Karpas-422 (cell line): ENCODE measurements around the gene DSCAML1. TPM values are rescaled to one million over a fixed set of nuclear protein-coding genes. Genes with fewer than 3 reads are reported as not detected.

Source experiments
- DNase-seq: peaks from one replicate; pipeline ENCODE4 v3.0.0-alpha.2; 2015
- H2AFZ ChIP-seq: fragments of 200-600 bp; sonication (generic); 2 replicates; pipeline ENCODE4 v1.6.1; 2014; ENCODE audit warnings: antibody characterized with exemption, low read length, mixed read lengths
- H3K27ac ChIP-seq: fragments of 200-600 bp; sonication (generic); 2 replicates; pipeline ENCODE4 v1.5.1; 2014; ENCODE audit warnings: mild to moderate bottlenecking, low read length, moderate library complexity
- H3K27me3 ChIP-seq: fragments of 200-600 bp; sonication (generic); 2 replicates; pipeline ENCODE4 v1.6.1; 2014; ENCODE audit warnings: low read length, mixed read lengths
- H3K36me3 ChIP-seq: fragments of 200-600 bp; sonication (generic); 2 replicates; pipeline ENCODE4 v1.6.1; 2014; ENCODE audit warnings: low read length, mixed read lengths; ENCODE audit not compliant: insufficient read depth
- H3K4me1 ChIP-seq: fragments of 200-600 bp; sonication (generic); 2 replicates; pipeline ENCODE4 v1.6.1; 2014; ENCODE audit warnings: mild to moderate bottlenecking, low read length, mixed read lengths
- H3K4me2 ChIP-seq: fragments of 200-600 bp; sonication (generic); 2 replicates; pipeline ENCODE4 v1.6.1; 2014; ENCODE audit warnings: low read length, low read depth, mild to moderate bottlenecking; ENCODE audit not compliant: poor library complexity, severe bottlenecking
- H3K4me3 ChIP-seq: fragments of 200-600 bp; sonication (generic); 2 replicates; pipeline ENCODE4 v1.5.1; 2014; ENCODE audit warnings: mild to moderate bottlenecking, antibody characterized with exemption, low read length, mixed read lengths
- H3K79me2 ChIP-seq: fragments of 200-600 bp; sonication (generic); 2 replicates; pipeline ENCODE4 v1.6.1; 2014; ENCODE audit warnings: mild to moderate bottlenecking, low read length, mixed read lengths
- H3K9ac ChIP-seq: fragments of 200-600 bp; sonication (generic); 2 replicates; pipeline ENCODE4 v1.6.0; 2014; ENCODE audit warnings: low read length
- H3K9me2 ChIP-seq: fragments of 200-600 bp; sonication (generic), shearing (Covaris generic); replicated peaks from 2 replicates; pipeline ENCODE4 v1.6.0; 2014; ENCODE audit warnings: mild to moderate bottlenecking, low read length, moderate library complexity; ENCODE audit not compliant: insufficient read depth
- H3K9me3 ChIP-seq: fragments of 300-700, 200-600 bp; sonication (generic); 2 replicates; pipeline ENCODE4 v1.6.1; 2014; ENCODE audit warnings: low read length, mixed read lengths
- H4K20me1 ChIP-seq: fragments of 200-600 bp; sonication (generic); 2 replicates; pipeline ENCODE4 v1.6.1; 2014; ENCODE audit warnings: mild to moderate bottlenecking, antibody characterized with exemption, low read length, low read depth; ENCODE audit not compliant: insufficient read depth
- total RNA-seq: library from RNA; depleted of rRNA; stranded (reverse); fragments of >200 nt; shearing (Covaris generic); gene quantifications from 2 replicates; pipeline ENCODE4 v1.2.3, GENCODE V29; 2014; ENCODE audit warnings: low replicate concordance

DSCAML1 gene
- total RNA-seq, 1 experiment from 2014 or later = not detected

DNA sequence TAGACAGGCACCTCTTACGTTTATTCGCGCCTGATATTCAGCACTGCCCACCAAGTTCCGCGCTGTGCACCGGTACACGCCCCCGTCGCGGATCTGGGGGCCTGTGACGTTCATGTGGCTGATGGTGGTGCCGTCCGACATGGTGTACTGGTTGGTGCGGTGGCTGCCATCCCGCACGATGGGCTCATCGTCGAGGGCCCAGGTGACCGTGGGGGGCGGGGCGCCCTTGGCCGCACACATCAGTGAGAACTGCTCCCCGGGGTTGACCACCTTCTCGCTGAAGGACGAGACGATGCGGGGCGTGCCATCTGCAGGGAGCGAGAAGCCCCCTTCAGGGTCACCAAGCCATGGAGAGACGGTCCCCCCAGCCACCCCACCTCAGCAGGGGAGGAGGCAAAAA is 278.6 kb downstream of the DSCAML1 start:
- H3K4me2 ChIP-seq = no peak overlapping the region
- no peaks in the 10 kb centered on the region for H3K9me3 ChIP-seq
- no peak overlapping the region for H3K9ac ChIP-seq
- no peak for DNase-seq
- peaks cover 10% of the 10 kb centered on the region for H3K4me1 ChIP-seq
- H3K9me2 ChIP-seq = no peaks in the 10 kb centered on the region
- H4K20me1 ChIP-seq = no peaks in the 10 kb centered on the region
- H3K79me2 ChIP-seq = no peaks in the 10 kb centered on the region
- H3K4me3 ChIP-seq = no peak overlapping the region
- H3K36me3 ChIP-seq = no peaks in the 10 kb centered on the region
- no peak overlapping the region for H2AFZ ChIP-seq
- H3K27me3 ChIP-seq = no peaks in the 10 kb centered on the region
- no peak overlapping the region for H3K27ac ChIP-seq

DNA sequence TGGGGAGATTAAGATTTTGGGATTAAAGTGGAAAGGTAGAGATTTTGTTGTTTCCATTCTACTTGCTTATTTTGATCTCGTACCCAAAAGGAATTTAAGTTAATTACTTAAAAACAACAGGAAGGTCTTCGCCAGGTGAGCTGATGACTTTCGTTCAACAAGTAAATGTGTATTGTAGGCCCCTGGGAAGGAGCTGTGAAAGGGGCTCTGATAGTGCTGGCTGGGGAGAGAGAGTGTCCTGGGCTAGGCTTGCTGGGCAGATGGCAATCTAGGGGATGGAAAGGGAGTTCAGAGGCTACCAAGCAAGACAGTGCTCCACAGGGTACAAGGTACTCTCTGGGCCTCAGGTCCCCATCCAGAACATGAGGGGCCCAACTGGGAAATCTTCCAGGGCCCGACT is 279.9 kb downstream of the DSCAML1 start:
- H3K27ac ChIP-seq = no peak overlapping the region
- H3K9me3 ChIP-seq = no peaks in the 10 kb centered on the region
- H3K79me2 ChIP-seq = no peaks in the 10 kb centered on the region
- no peak overlapping the region for H3K4me2 ChIP-seq
- no peaks in the 10 kb centered on the region for H3K9me2 ChIP-seq
- H4K20me1 ChIP-seq = no peaks in the 10 kb centered on the region
- no peaks in the 10 kb centered on the region for H3K27me3 ChIP-seq
- peaks cover 12% of the 10 kb centered on the region for H3K4me1 ChIP-seq
- H3K4me3 ChIP-seq = no peak overlapping the region
- H2AFZ ChIP-seq = no peak overlapping the region
- H3K9ac ChIP-seq = no peak overlapping the region
- no peaks in the 10 kb centered on the region for H3K36me3 ChIP-seq
- no peak for DNase-seq

GRCh38 chr11:117515892-117516787 is 280.9 kb downstream of the DSCAML1 start:
- H3K36me3 ChIP-seq = no peaks in the 10 kb centered on the region
- no peaks in the 10 kb centered on the region for H3K9me2 ChIP-seq
- H2AFZ ChIP-seq = no peak overlapping the region
- no peaks in the 10 kb centered on the region for H3K27me3 ChIP-seq
- H3K9me3 ChIP-seq = no peaks in the 10 kb centered on the region
- no peak for DNase-seq
- H3K27ac ChIP-seq = no peak overlapping the region
- H3K79me2 ChIP-seq = no peaks in the 10 kb centered on the region
- H3K9ac ChIP-seq = no peak overlapping the region
- H3K4me1 ChIP-seq = peaks cover 21% of the 10 kb centered on the region
- H3K4me2 ChIP-seq = no peak overlapping the region
- no peaks in the 10 kb centered on the region for H4K20me1 ChIP-seq
- no peak overlapping the region for H3K4me3 ChIP-seq

GRCh38 chr11:117514256-117514655 is 282.8 kb downstream of the DSCAML1 start:
- no peak overlapping the region for H3K9ac ChIP-seq
- H4K20me1 ChIP-seq = no peaks in the 10 kb centered on the region
- H3K9me3 ChIP-seq = no peaks in the 10 kb centered on the region
- no peaks in the 10 kb centered on the region for H3K27me3 ChIP-seq
- no peak overlapping the region for H3K27ac ChIP-seq
- no peak for DNase-seq
- H3K79me2 ChIP-seq = no peaks in the 10 kb centered on the region
- peaks cover 24% of the 10 kb centered on the region for H3K4me1 ChIP-seq
- no peaks in the 10 kb centered on the region for H3K9me2 ChIP-seq
- H3K4me3 ChIP-seq = no peak overlapping the region
- no peaks in the 10 kb centered on the region for H3K36me3 ChIP-seq
- no peak overlapping the region for H3K4me2 ChIP-seq
- H2AFZ ChIP-seq = no peak overlapping the region

DNA sequence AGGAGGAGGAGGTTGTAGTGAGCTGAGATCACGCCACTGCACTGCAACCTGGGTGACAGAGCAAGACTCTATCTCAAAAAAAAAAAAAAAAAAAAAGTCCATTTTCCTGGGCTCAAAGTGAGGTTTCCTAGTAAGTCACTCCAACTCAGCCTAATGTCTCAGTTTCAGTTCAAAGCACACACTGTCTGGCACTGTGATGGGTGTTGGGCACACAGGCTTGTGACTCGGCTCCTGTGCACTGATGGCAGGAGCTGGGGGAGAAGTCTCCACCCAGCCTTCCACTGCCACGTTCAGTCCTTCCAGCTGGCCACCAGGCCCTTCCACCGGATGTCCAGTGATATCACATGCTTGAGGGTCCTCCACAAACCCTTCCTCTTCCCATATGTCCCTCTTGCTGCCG is 283.4 kb downstream of the DSCAML1 start:
- H2AFZ ChIP-seq = no peak overlapping the region

GRCh38 chr11:117511931-117512539 is 285.0 kb downstream of the DSCAML1 start:
- H3K4me1 ChIP-seq = peaks cover 19% of the 10 kb centered on the region
- H3K27me3 ChIP-seq = no peaks in the 10 kb centered on the region
- no peak overlapping the region for H3K4me2 ChIP-seq
- DNase-seq = no peak
- H3K36me3 ChIP-seq = no peaks in the 10 kb centered on the region
- no peaks in the 10 kb centered on the region for H3K9me3 ChIP-seq
- no peak overlapping the region for H3K4me3 ChIP-seq
- no peak overlapping the region for H2AFZ ChIP-seq
- no peak overlapping the region for H3K27ac ChIP-seq
- no peak overlapping the region for H3K9ac ChIP-seq
- H3K79me2 ChIP-seq = no peaks in the 10 kb centered on the region
- H3K9me2 ChIP-seq = no peaks in the 10 kb centered on the region
- H4K20me1 ChIP-seq = no peaks in the 10 kb centered on the region

More for the DNA sequence above, 283.4 kb downstream of the DSCAML1 start:
- H3K4me2 ChIP-seq = no peak overlapping the region
- H3K4me3 ChIP-seq = no peak overlapping the region
- no peak overlapping the region for H3K27ac ChIP-seq
- H3K9ac ChIP-seq = no peak overlapping the region
- H3K9me3 ChIP-seq = no peaks in the 10 kb centered on the region
- H3K36me3 ChIP-seq = no peaks in the 10 kb centered on the region
- H3K4me1 ChIP-seq = peaks cover 19% of the 10 kb centered on the region
- no peaks in the 10 kb centered on the region for H3K27me3 ChIP-seq
- H3K9me2 ChIP-seq = no peaks in the 10 kb centered on the region
- H4K20me1 ChIP-seq = no peaks in the 10 kb centered on the region
- DNase-seq = no peak
- H3K79me2 ChIP-seq = no peaks in the 10 kb centered on the region

GRCh38 chr11:117511483-117511930 is 285.5 kb downstream of the DSCAML1 start:
- H3K4me3 ChIP-seq = no peak overlapping the region
- H4K20me1 ChIP-seq = no peaks in the 10 kb centered on the region
- H3K9me3 ChIP-seq = no peaks in the 10 kb centered on the region
- no peak overlapping the region for H3K27ac ChIP-seq
- H3K9me2 ChIP-seq = no peaks in the 10 kb centered on the region
- H3K9ac ChIP-seq = no peak overlapping the region
- no peaks in the 10 kb centered on the region for H3K79me2 ChIP-seq
- no peak for DNase-seq
- peaks cover 19% of the 10 kb centered on the region for H3K4me1 ChIP-seq
- no peaks in the 10 kb centered on the region for H3K27me3 ChIP-seq
- no peak overlapping the region for H2AFZ ChIP-seq
- H3K36me3 ChIP-seq = no peaks in the 10 kb centered on the region
- no peak overlapping the region for H3K4me2 ChIP-seq

GRCh38 chr11:117510646-117511045 is 286.4 kb downstream of the DSCAML1 start:
- Histone ChIP-seq H3K9ac (no peak overlapping the region), H3K27me3 (no peaks in the 10 kb centered on the region), H3K27ac (no peak overlapping the region), H3K4me3 (no peak overlapping the region), H4K20me1 (no peaks in the 10 kb centered on the region), H3K4me1 (peaks cover 19% of the 10 kb centered on the region), H3K79me2 (no peaks in the 10 kb centered on the region), H2AFZ (no peak overlapping the region), H3K9me2 (no peaks in the 10 kb centered on the region), H3K36me3 (no peaks in the 10 kb centered on the region), H3K9me3 (no peaks in the 10 kb centered on the region), H3K4me2 (no peak overlapping the region)
- DNase-seq = peak; percentile 49
